IMR-90 (cell line): ENCODE measurements around the gene DSCAML1. TPM values are rescaled to one million over a fixed set of nuclear protein-coding genes. Genes with fewer than 3 reads are reported as not detected.

ENCODE experiments used
- ATAC-seq: fragments of 200-7000 bp; cut with Tn5 transposase; 2 replicates; pipeline ENCODE4 v1.9.1; 2020; ENCODE audit warnings: low read depth, mild to moderate bottlenecking, moderate library complexity
- BruUV-seq: library from RNA; stranded (reverse); fragments of 400-500 nt; replicated peaks from 2 replicates; lab custom pipeline; 2021; lab: Mats Ljungman, UMichigan
- CTCF ChIA-PET: fragments of 300-600 bp; formaldehyde crosslinking; extraction: SDS; loops from one replicate; lab custom pipeline; 2021; ENCODE audit warnings: antibody characterized with exemption; lab: Yijun Ruan, JAX
- POLR2A ChIA-PET: fragments of 300-600 bp; sonication (Branson Sonifier 250); formaldehyde crosslinking; loops from one replicate; lab custom pipeline; 2022; ENCODE audit warnings: antibody characterized with exemption; ENCODE audit not compliant: unreplicated experiment; lab: Charles Lee
- DNase-seq: peaks from one replicate; pipeline ENCODE4 v3.0.0; 2013
- H2AFZ ChIP-seq: replicated peaks from 2 replicates; pipeline ENCODE3; 2013; ENCODE audit warnings: low read length, mild to moderate bottlenecking; ENCODE audit not compliant: poor library complexity
- H2AK5ac ChIP-seq: 2 replicates; pipeline ENCODE4 v1.6.1; 2013; ENCODE audit warnings: low read depth, low read length, inconsistent platforms
- H2AK9ac ChIP-seq: replicated peaks from 2 replicates; pipeline ENCODE3; 2013; ENCODE audit warnings: mild to moderate bottlenecking, low read depth, low read length, moderate library complexity; ENCODE audit not compliant: poor library complexity
- H2BK120ac ChIP-seq: 2 replicates; pipeline ENCODE4 v1.6.1; 2013; ENCODE audit warnings: low read depth, low read length, inconsistent platforms
- H2BK15ac ChIP-seq: 3 replicates; pipeline ENCODE4 v1.6.1; 2013; ENCODE audit warnings: low read depth, low read length, inconsistent platforms
- H2BK20ac ChIP-seq: 2 replicates; pipeline ENCODE4 v1.6.1; 2013; ENCODE audit warnings: low read depth, mild to moderate bottlenecking, inconsistent platforms, low read length, moderate library complexity
- H2BK5ac ChIP-seq: 2 replicates; pipeline ENCODE4 v1.6.1; 2013; ENCODE audit warnings: mild to moderate bottlenecking, low read depth, low read length, inconsistent platforms; ENCODE audit not compliant: poor library complexity, severe bottlenecking
- H3K14ac ChIP-seq: replicated peaks from 2 replicates; pipeline ENCODE4 v1.6.1; 2013; ENCODE audit warnings: low read depth, low read length, inconsistent platforms
- H3K18ac ChIP-seq: 2 replicates; pipeline ENCODE4 v1.6.1; 2013; ENCODE audit warnings: low read depth, low read length, control low read depth
- H3K23ac ChIP-seq: 2 replicates; pipeline ENCODE4 v1.6.1; 2013; ENCODE audit warnings: low read depth, low read length, inconsistent platforms
- H3K27ac ChIP-seq: 2 replicates; pipeline ENCODE4 v1.5.1; 2013; ENCODE audit warnings: mild to moderate bottlenecking, control low read depth, low read length; ENCODE audit not compliant: insufficient read depth
- H3K27me3 ChIP-seq: 2 replicates; pipeline ENCODE4 v1.6.1; 2013; ENCODE audit warnings: low read length; ENCODE audit not compliant: control insufficient read depth, insufficient read depth
- H3K36me3 ChIP-seq: 2 replicates; pipeline ENCODE4 v1.6.1; 2013; ENCODE audit warnings: low read length, mixed read lengths; ENCODE audit not compliant: control insufficient read depth, insufficient read depth
- H3K4ac ChIP-seq: 2 replicates; pipeline ENCODE4 v1.6.1; 2013; ENCODE audit warnings: low read depth, low read length, inconsistent platforms
- H3K4me1 ChIP-seq: 2 replicates; pipeline ENCODE4 v1.6.1; 2013; ENCODE audit warnings: low read length, mixed read lengths; ENCODE audit not compliant: control insufficient read depth, insufficient read depth
- H3K4me2 ChIP-seq: 2 replicates; pipeline ENCODE4 v1.6.1; 2013; ENCODE audit warnings: low read depth, mild to moderate bottlenecking, control low read depth, low read length, moderate library complexity
- H3K4me3 ChIP-seq: 2 replicates; pipeline ENCODE4 v1.5.1; 2013; ENCODE audit warnings: low read depth, mild to moderate bottlenecking, control low read depth, low read length, moderate library complexity; ENCODE audit not compliant: insufficient read depth
- H3K56ac ChIP-seq: 2 replicates; pipeline ENCODE4 v1.6.1; 2013; ENCODE audit warnings: low read length, inconsistent platforms; ENCODE audit not compliant: insufficient read depth; ENCODE audit errors: extremely low read depth
- H3K79me1 ChIP-seq, 2 experiments: 2 replicates each; pipeline ENCODE4 v1.6.1; 2013; ENCODE audit warnings: low read length in 2 of 2, inconsistent platforms in 1 of 2, low read depth in 1 of 2
- H3K9ac ChIP-seq: 2 replicates; pipeline ENCODE4 v1.6.1; 2013; ENCODE audit warnings: low read depth, low read length, control low read depth
- H3K9me1 ChIP-seq: 2 replicates; pipeline ENCODE4 v1.6.1; 2013; ENCODE audit warnings: low read length, inconsistent platforms; ENCODE audit not compliant: insufficient read depth
- H3K9me3 ChIP-seq: 2 replicates; pipeline ENCODE4 v1.6.1; 2013; ENCODE audit warnings: low read length; ENCODE audit not compliant: control insufficient read depth, insufficient read depth
- H4K20me1 ChIP-seq: 2 replicates; pipeline ENCODE4 v1.6.1; 2013; ENCODE audit warnings: low read length, inconsistent platforms; ENCODE audit not compliant: insufficient read depth
- H4K5ac ChIP-seq: 2 replicates; pipeline ENCODE4 v1.6.1; 2013; ENCODE audit warnings: mild to moderate bottlenecking, low read depth, low read length, control low read depth
- H4K8ac ChIP-seq, 2 experiments: 2 replicates each; pipeline ENCODE4 v1.6.1; 2013; ENCODE audit warnings: low read depth in 2 of 2, low read length in 2 of 2, control low read depth in 1 of 2, inconsistent platforms in 1 of 2
- H4K91ac ChIP-seq: 2 replicates; pipeline ENCODE4 v1.6.1; 2013; ENCODE audit warnings: low read depth, low read length, inconsistent platforms; ENCODE audit not compliant: insufficient read depth
- BHLHE40 ChIP-seq: fragments of 150-350 bp; IDR thresholded peaks from 2 replicates; pipeline ENCODE4 v1.6.1; 2016; ENCODE audit warnings: mild to moderate bottlenecking, low read depth, low read length
- CHD1 ChIP-seq: IDR thresholded peaks from 2 replicates; pipeline ENCODE4 v1.6.1; 2012; ENCODE audit warnings: low read depth, low read length, improper control_type of control experiment
- CTCF ChIP-seq: conservative IDR thresholded peaks from 2 replicates; pipeline ENCODE4 v1.5.1; 2012; ENCODE audit warnings: mild to moderate bottlenecking, low read depth, low read length, improper control_type of control experiment
- FOS ChIP-seq: fragments of 150-350 bp; IDR thresholded peaks from 2 replicates; pipeline ENCODE4 v1.6.1; 2016; ENCODE audit warnings: low read depth, low read length
- MAZ ChIP-seq: IDR thresholded peaks from 2 replicates; pipeline ENCODE4 v1.6.1; 2012; ENCODE audit warnings: low read depth, mild to moderate bottlenecking, low read length, improper control_type of control experiment, moderate library complexity, borderline replicate concordance
- MXI1 ChIP-seq: IDR thresholded peaks from 2 replicates; pipeline ENCODE4 v1.6.1; 2012; ENCODE audit warnings: low read depth, mild to moderate bottlenecking, low read length, moderate library complexity, borderline replicate concordance
- NFE2L2 ChIP-seq: fragments of 150-350 bp; IDR thresholded peaks from 2 replicates; pipeline ENCODE4 v1.6.1; 2016; ENCODE audit warnings: low read depth, mild to moderate bottlenecking, low read length
- POLR2A ChIP-seq: IDR thresholded peaks from 2 replicates; pipeline ENCODE4 v1.6.1; 2012; ENCODE audit warnings: mild to moderate bottlenecking, low read depth, low read length
- RAD21 ChIP-seq: IDR thresholded peaks from 2 replicates; pipeline ENCODE4 v1.6.1; 2012; ENCODE audit warnings: low read length, improper control_type of control experiment
- RCOR1 ChIP-seq: IDR thresholded peaks from 2 replicates; pipeline ENCODE4 v1.6.1; 2012; ENCODE audit warnings: mild to moderate bottlenecking, low read length, improper control_type of control experiment; ENCODE audit not compliant: insufficient replicate concordance
- SMC3 ChIP-seq: fragments of 150-350 bp; IDR thresholded peaks from 2 replicates; pipeline ENCODE4 v1.6.1; 2016; ENCODE audit warnings: low read depth, mild to moderate bottlenecking, antibody characterized with exemption, low read length, moderate library complexity
- USF2 ChIP-seq: fragments of 150-350 bp; IDR thresholded peaks from 2 replicates; pipeline ENCODE4 v1.6.1; 2017; ENCODE audit warnings: mild to moderate bottlenecking, antibody characterized with exemption, low read length, low read depth
- whole genome bisulfite sequencing, 2 experiments: methylation state at CpG; one replicate each; pipeline versions ENCODE4 v1.1.5 to v1.1.7; 2013; ENCODE audit warnings: missing lambda C conversion rate in 2 of 2; ENCODE audit not compliant: insufficient read length in 1 of 2; ENCODE audit errors: extremely low coverage in 2 of 2; 5-methylcytosine and 5-hydroxymethylcytosine counted together
- dilution Hi-C: fragments of 300-500 bp; cut with HindIII; formaldehyde crosslinking; loops from one replicate; pipeline ENCODE4 v1.14.3; 2018; ENCODE audit warnings: low sequenced_read_pairs; ENCODE audit not compliant: unreplicated experiment
- in situ Hi-C: fragments of 300-500 bp; cut with MboI; formaldehyde crosslinking; loops from 3 replicates; pipeline ENCODE4 v1.14.3; 2019; ENCODE audit warnings: low sequenced_read_pairs, inconsistent platforms, mixed read lengths
- intact Hi-C: fragments of 100-400 bp; cut with micrococcal nuclease; formaldehyde crosslinking; loops from 2 replicates; pipeline ENCODE4 v1.10.0; 2022
- polyA plus RNA-seq, 3 experiments: library from polyadenylated mRNA; depleted of rRNA; stranded (reverse); fragments of >200 nt; gene quantifications; 2 replicates each; pipeline ENCODE4 v1.2.3, GENCODE V29; 2012; ENCODE audit warnings: low replicate concordance in 1 of 3
- total RNA-seq: library from RNA; depleted of rRNA; stranded (reverse); fragments of >200 nt; gene quantifications from 2 replicates; pipeline ENCODE4 v1.2.3, GENCODE V29; 2012

The DSCAML1 gene
- total and polyA plus RNA-seq, 2 of the 4 experiments (the other 2 are of a cell fraction): not detected

- 40% methylated on average over 2 of the region's 16 CpGs; no CpG with 5 or more reads in 1 of the 2 experiments for WGBS, 2 experiments
- no peaks in the 10 kb centered on the region for H3K36me3 ChIP-seq
- no peak overlapping the region for H4K8ac ChIP-seq
- intact Hi-C loops: no loop called here
- H4K20me1 ChIP-seq: no peaks in the 10 kb centered on the region
- H3K79me1 ChIP-seq: no peaks in the 10 kb centered on the region
- in situ Hi-C loops: no loop called here
- TF ChIP-seq SMC3 (no peak), NFE2L2 (no peak), RCOR1 (no peak), CTCF (no peak), POLR2A (no peak), MAZ (no peak), BHLHE40 (no peak), RAD21 (no peak), FOS (no peak), CHD1 (no peak), MXI1 (no peak), USF2 (no peak)
- no peak for ATAC-seq
- DNase-seq: no peak
- no peak overlapping the region for H3K27ac ChIP-seq
- no peak overlapping the region for H3K56ac ChIP-seq
- dilution Hi-C loops: no loop called here
- BruUV-seq: no TSS peak
- H3K23ac ChIP-seq: no peak overlapping the region
- H4K91ac ChIP-seq: no peak overlapping the region
- no peak overlapping the region for H2BK15ac ChIP-seq
- H2BK120ac ChIP-seq: no peak overlapping the region
- no peak overlapping the region for H2AK9ac ChIP-seq
- peak overlapping the region; percentile 43 for H2AFZ ChIP-seq
- H3K4me1 ChIP-seq: no peaks in the 10 kb centered on the region
- no peak overlapping the region for H4K5ac ChIP-seq
- no peak overlapping the region for H3K4me3 ChIP-seq
- ChIA-PET POLR2A (no interaction called here), CTCF (no interaction called here)
- H3K9ac ChIP-seq: no peak overlapping the region
- no peaks in the 10 kb centered on the region for H3K9me1 ChIP-seq
- H2BK5ac ChIP-seq: no peak overlapping the region
- no peaks in the 10 kb centered on the region for H3K9me3 ChIP-seq
- H3K18ac ChIP-seq: no peak overlapping the region
- no peak overlapping the region for H2BK20ac ChIP-seq
- no peak overlapping the region for H2AK5ac ChIP-seq
- peaks cover 15% of the 10 kb centered on the region for H3K27me3 ChIP-seq
- H3K14ac ChIP-seq: no peak overlapping the region
- no peak overlapping the region for H3K4me2 ChIP-seq
- no peak overlapping the region for H3K4ac ChIP-seq
Measured at GRCh38 chr11:117461396-117462182, 335.4 kb downstream of the DSCAML1 start.
